ENCODE measurements around the gene ISL1.

The ISL1 gene

GRCh38 chr5:51387884-51388275 is 4.6 kb downstream of the ISL1 start:
- DNase-seq, result peak; percentile 65

- DNase-seq, result no peak
Measured at GRCh38 chr5:51388488-51389287, 5.4 kb downstream of the ISL1 start.

- DNase-seq, result no peak
Measured at GRCh38 chr5:51389288-51389576, 6.0 kb downstream of the ISL1 start.

- no peak for DNase-seq
Measured at GRCh38 chr5:51389577-51390463, 6.6 kb downstream of the ISL1 start.

GRCh38 chr5:51391175-51391574 is 7.9 kb downstream of the ISL1 start:
- DNase-seq, result no peak

GRCh38 chr5:51392689-51393199 is 9.5 kb downstream of the ISL1 start:
- DNase-seq, result no peak

GRCh38 chr5:51394609-51395008 is 11.4 kb downstream of the ISL1 start:
- DNase-seq, result no peak

GRCh38 chr5:51395245-51395644 is 12.0 kb downstream of the ISL1 start:
- no peak for DNase-seq

- no peak for DNase-seq
Measured at GRCh38 chr5:51395666-51396356, 12.6 kb downstream of the ISL1 start.

GRCh38 chr5:51396797-51397196 is 13.5 kb downstream of the ISL1 start:
- no peak for DNase-seq

- DNase-seq, result no peak
Measured at GRCh38 chr5:51397996-51398395, 14.7 kb downstream of the ISL1 start.

- DNase-seq, result no peak
Measured at GRCh38 chr5:51398875-51399642, 15.8 kb downstream of the ISL1 start.

- no peak for DNase-seq
Measured at GRCh38 chr5:51399643-51400006, 16.4 kb downstream of the ISL1 start.

- DNase-seq, result no peak
Measured at GRCh38 chr5:51404255-51404654, 21.0 kb downstream of the ISL1 start.

- no peak for DNase-seq
Measured at GRCh38 chr5:51411921-51412325, 28.7 kb downstream of the ISL1 start.

- DNase-seq, result no peak
Measured at GRCh38 chr5:51414516-51414915, 31.3 kb downstream of the ISL1 start.

GRCh38 chr5:51416149-51416548 is 32.9 kb downstream of the ISL1 start:
- no peak for DNase-seq

GRCh38 chr5:51433052-51433710 is 49.9 kb downstream of the ISL1 start:
- no peak for DNase-seq

GRCh38 chr5:51439232-51439631 is 56.0 kb downstream of the ISL1 start:
- DNase-seq, result no peak

All from DMS79 (cell line).